Measurements from ENCODE around the gene KL. TPM values are rescaled to one million over a fixed set of nuclear protein-coding genes. Genes with fewer than 3 reads are reported as not detected.

Gene KL
- total and polyA plus RNA-seq, 2 experiments from 2014 or later = 0.03 TPM; not detected in 1

GRCh38 chr13:33000365-33000764, 15.9 kb upstream of the KL start:
- no peak overlapping the region for H2AFZ ChIP-seq
- Mint-ChIP-seq H3K9me3 (no peaks in the 10 kb centered on the region), H3K27ac (no peak overlapping the region), H3K27me3 (ENCODE audit: insufficient read depth, low read depth, poor library complexity) (peaks cover 1% of the 10 kb centered on the region), H3K4me3 (no peak overlapping the region), H3K36me3 (ENCODE audit: low read depth) (no peaks in the 10 kb centered on the region), H3K4me1 (peaks cover 3% of the 10 kb centered on the region; the same call in 2 of the 3 replicates)
- H3K79me2 ChIP-seq (replicated peaks; ENCODE audit: insufficient read depth) = no peaks in the 10 kb centered on the region
- DNase-seq (ENCODE audit: low spot score) (no peak), ATAC-seq (no peak)
- H3K4me3 ChIP-seq = no peak overlapping the region
- no peaks in the 10 kb centered on the region for H3K36me3 ChIP-seq (ENCODE audit: insufficient read depth)
- no peak overlapping the region for H3K27ac ChIP-seq (ENCODE audit: low read depth)
- H3F3A ChIP-seq (replicated peaks; ENCODE audit: low read depth) = no peaks in the 10 kb centered on the region
- 0 out of 2 replicates have a peak, but pooled peaks cover 6% of the 10 kb centered on the region for H3K9me2 ChIP-seq (ENCODE audit: insufficient read depth)
- no peaks in the 10 kb centered on the region; the same call in 1 of the 2 replicates for H3K4me1 ChIP-seq (ENCODE audit: insufficient read depth)
- H3K27me3 ChIP-seq (ENCODE audit: insufficient read depth) = no peaks in the 10 kb centered on the region
- TF ChIP-seq REST (IDR thresholded peaks at IDR 0.05; ENCODE audit: unreplicated experiment) = no peak
- no peak for TF ChIP-seq JUNB (IDR thresholded peaks at IDR 0.05; ENCODE audit: unreplicated experiment)
- no peak for TF ChIP-seq ZNF462 (CRISPR knock-in tag; IDR thresholded peaks at IDR 0.05)
- no peak for TF ChIP-seq POLR2AphosphoS5 (IDR thresholded peaks at IDR 0.05; ENCODE audit: low read depth)
- no peak for TF ChIP-seq ZNF114 (CRISPR knock-in tag; IDR thresholded peaks at IDR 0.05)
- TF ChIP-seq CREB1 (CRISPR knock-in tag; IDR thresholded peaks at IDR 0.05; ENCODE audit: low read depth) = no peak
- no peak for TF ChIP-seq CTCF (conservative IDR thresholded peaks at IDR 0.05; ENCODE audit: low read depth in 2 of 2)
- no peak for TF ChIP-seq EZH2phosphoT487 (IDR thresholded peaks at IDR 0.05; ENCODE audit: unreplicated experiment)
- TF ChIP-seq NANOG (IDR thresholded peaks at IDR 0.05; ENCODE audit: borderline replicate concordance) = no peak
- H4K20me1 ChIP-seq (replicated peaks; ENCODE audit: insufficient read depth) = no peaks in the 10 kb centered on the region
- H3K4me2 ChIP-seq = no peak overlapping the region
